GM12878 (cell line): ENCODE measurements around the gene ALPK1. TPM values are rescaled to one million over a fixed set of nuclear protein-coding genes. Genes with fewer than 3 reads are reported as not detected.

ENCODE experiments used
- ATAC-seq: fragments of 200-7000 bp; cut with Tn5 transposase; 3 replicates; pipeline ENCODE4 v1.9.1; 2020; ENCODE audit warnings: mild to moderate bottlenecking, moderate library complexity
- BruUV-seq: library from RNA; stranded (reverse); fragments of 400-500 nt; replicated peaks from 2 replicates; lab custom pipeline; 2021; lab: Mats Ljungman, UMichigan
- CTCF ChIA-PET: fragments of 300-600 bp; sonication (Branson Sonifier 250); formaldehyde crosslinking; extraction: SDS; loops from one replicate; lab custom pipeline; 2021; ENCODE audit warnings: inconsistent platforms; lab: Yijun Ruan, JAX
- POLR2A ChIA-PET: fragments of 350-600 bp; formaldehyde crosslinking; extraction: SDS; loops from one replicate; lab custom pipeline; 2021; ENCODE audit warnings: inconsistent platforms; lab: Charles Lee
- RAD21 ChIA-PET: fragments of 300-600 bp; sonication (Branson Sonifier 250); formaldehyde crosslinking; loops from one replicate; lab custom pipeline; 2023; ENCODE audit warnings: antibody characterized with exemption; ENCODE audit not compliant: unreplicated experiment; lab: Charles Lee
- SMC1A ChIA-PET: fragments of 300-600 bp; sonication (Branson Sonifier 250); formaldehyde crosslinking; loops from one replicate; lab custom pipeline; 2023; ENCODE audit not compliant: unreplicated experiment, uncharacterized antibody; lab: Charles Lee
- DNase-seq: peaks from one replicate; pipeline ENCODE4 v3.0.0-alpha.2; 2011; ENCODE audit warnings: low read depth, low spot score
- FAIRE-seq: peaks from 3 replicates; lab custom pipeline; 2011; peaks lifted over from hg19 to GRCh38; lab: Jason Lieb, UNC
- H2AFZ ChIP-seq: 2 replicates; pipeline ENCODE4 v1.6.0; 2011; ENCODE audit warnings: low read depth, low read length, control low read depth; ENCODE audit not compliant: control insufficient read depth
- H3K27ac ChIP-seq: 2 replicates; pipeline ENCODE4 v1.5.1; 2011; ENCODE audit warnings: control low read depth; ENCODE audit not compliant: control insufficient read depth, insufficient read depth
- H3K27me3 ChIP-seq, 2 experiments: replicated peaks in 1 of 2; 2 replicates each; pipeline versions ENCODE4 v1.6.0 to v1.6.1; 2011; ENCODE audit warnings: low read length in 1 of 2; ENCODE audit not compliant: control insufficient read depth in 2 of 2, insufficient read depth in 2 of 2
- H3K36me3 ChIP-seq, 2 experiments: 2 replicates each; pipeline ENCODE4 v1.5.1; 2011; ENCODE audit warnings: low read length in 1 of 2; ENCODE audit not compliant: control insufficient read depth in 2 of 2, insufficient read depth in 2 of 2
- H3K4me1 ChIP-seq: 2 replicates; pipeline ENCODE4 v1.6.1; 2011; ENCODE audit warnings: mild to moderate bottlenecking, low read length, moderate library complexity, mixed read lengths; ENCODE audit not compliant: control insufficient read depth, insufficient read depth
- H3K4me2 ChIP-seq: 2 replicates; pipeline ENCODE4 v1.6.0; 2011; ENCODE audit warnings: control low read depth; ENCODE audit not compliant: control insufficient read depth, insufficient read depth
- H3K4me3 ChIP-seq: fragments of 200-600 bp; sonication (generic); 2 replicates; pipeline ENCODE4 v1.5.1; 2016
- H3K79me2 ChIP-seq: 2 replicates; pipeline ENCODE4 v1.6.0; 2011; ENCODE audit warnings: low read length; ENCODE audit not compliant: control insufficient read depth, insufficient read depth
- H3K9ac ChIP-seq: 2 replicates; pipeline ENCODE4 v1.8.0; 2011; ENCODE audit warnings: low read length, control low read depth, mixed read lengths; ENCODE audit not compliant: control insufficient read depth, insufficient read depth
- H3K9me3 ChIP-seq: replicated peaks from 3 replicates; pipeline ENCODE4 v1.5.1; 2011; ENCODE audit warnings: mild to moderate bottlenecking, low read length; ENCODE audit not compliant: control insufficient read depth, insufficient read depth
- H4K20me1 ChIP-seq: 2 replicates; pipeline ENCODE4 v1.6.0; 2011; ENCODE audit not compliant: control insufficient read depth, insufficient read depth
- CREB1 ChIP-seq: IDR thresholded peaks from 2 replicates; pipeline ENCODE4 v1.6.1; 2012; ENCODE audit warnings: low read depth, mild to moderate bottlenecking, inconsistent platforms
- EED ChIP-seq: sonication (generic); IDR thresholded peaks from 2 replicates; pipeline ENCODE4 v1.6.1; 2016; ENCODE audit warnings: antibody characterized with exemption, low read depth
- IKZF2 ChIP-seq, 2 experiments: fragments of 450-650 bp; IDR thresholded peaks; 2 replicates each; pipeline ENCODE4 v1.6.1; 2017; ENCODE audit warnings: mild to moderate bottlenecking in 2 of 2, moderate library complexity in 2 of 2
- MEF2B ChIP-seq: fragments of 450-650 bp; IDR thresholded peaks from 2 replicates; pipeline ENCODE4 v1.6.1; 2018; ENCODE audit warnings: mild to moderate bottlenecking, moderate library complexity; ENCODE audit not compliant: partially characterized antibody, poor library complexity, severe bottlenecking
- WGBS: methylation state at CpG from one replicate; pipeline ENCODE4 v1.1.6; 2016; ENCODE audit warnings: low lambda C conversion rate; ENCODE audit not compliant: insufficient replicate concordance, insufficient coverage; ENCODE audit errors: missing lambda C conversion rate; 5-methylcytosine and 5-hydroxymethylcytosine counted together
- in situ Hi-C: fragments of 300-500 bp; cut with MboI; formaldehyde crosslinking; loops from 9 replicates; pipeline ENCODE4 v1.14.3; 2018; ENCODE audit warnings: mixed read lengths
- intact Hi-C: fragments of 100-400 bp; cut with micrococcal nuclease; formaldehyde crosslinking; loops from one replicate; pipeline ENCODE4 v1.14.2; 2022; ENCODE audit not compliant: unreplicated experiment
- polyA plus RNA-seq, 11 experiments: library from polyadenylated mRNA; depleted of rRNA in 4 of 11; unstranded in 6 of 11; stranded (reverse) in 5 of 11; fragments of >200 nt; fragmentation: Nextera tagmentation in 4 of 11; fragmentation: Illumina TruSeq in 1 of 11; extraction: Ambion mirVana in 4 of 11; extraction: Trizol in 1 of 11; gene quantifications; 1 replicate in 1 of 11; 2 replicates in 10 of 11; pipeline versions ENCODE4 v1.2.1 to v1.2.3, GENCODE V29; 2011 to 2016; ENCODE audit warnings: inconsistent platforms in 2 of 11, missing spikeins in 2 of 11, low read depth in 1 of 11
- total RNA-seq, 4 experiments: library from RNA; depleted of rRNA in 3 of 4; stranded (reverse); fragments of >200 nt in 3 of 4; fragmentation: Illumina TruSeq in 1 of 4; extraction: Trizol in 1 of 4; gene quantifications; 2 replicates each; pipeline versions ENCODE4 v1.2.1 to v1.2.3, GENCODE V29; 2013 to 2021

Gene ALPK1
- total and polyA plus RNA-seq, 10 of the 15 experiments (the other 5 are each of a cell fraction or from before 2014, with no cell fraction given): 8.5 to 32.3 (median 22.6) TPM

GRCh38 chr4:112361181-112361791 is 64.1 kb downstream of the ALPK1 start:
- SMC1A ChIA-PET: interaction anchor here (1.2 to 1.6 kb wide), 3 partner anchors 13 to 156 kb away, joined by 3 read pairs; no protein-coding TSS in a partner anchor
- 24% methylated on average over 6 of the region's 6 CpGs for WGBS
- peaks cover 14% of the 10 kb centered on the region; the same call in 1 of the 3 replicates for H3K9me3 ChIP-seq
- H2AFZ ChIP-seq: no peak overlapping the region
- TF ChIP-seq MEF2B: peak; percentile 78
- no peak for TF ChIP-seq IKZF2 (IDR thresholded peaks at IDR 0.05)
- no peaks in the 10 kb centered on the region for H3K27me3 ChIP-seq
- no peak for FAIRE-seq
- H3K79me2 ChIP-seq: no peaks in the 10 kb centered on the region
- H4K20me1 ChIP-seq: no peaks in the 10 kb centered on the region
- in situ Hi-C loops (no loop called here), intact Hi-C loops (no loop called here)
- POLR2A ChIA-PET: no interaction called here
- CTCF ChIA-PET: interaction anchor here (0.6 to 0.7 kb wide), 3 partner anchors 159 to 162 kb away, joined by 4 to 7 read pairs (median 4); no protein-coding TSS in a partner anchor
- H3K27ac ChIP-seq: no peak overlapping the region
- no peak overlapping the region for H3K4me2 ChIP-seq
- H3K4me3 ChIP-seq: no peak overlapping the region
- no peak overlapping the region for H3K9ac ChIP-seq
- ATAC-seq: peak; percentile 95
- no peaks in the 10 kb centered on the region for H3K4me1 ChIP-seq
- DNase-seq: peak; percentile 82
- H3K36me3 ChIP-seq: no peaks in the 10 kb centered on the region; a peak in 2 of 4 replicates
- BruUV-seq: no TSS peak
- RAD21 ChIA-PET: no interaction called here

- TF ChIP-seq CREB1: no peak
- no peak for TF ChIP-seq EED
- no peaks in the 10 kb centered on the region for H3K79me2 ChIP-seq
- H3K4me1 ChIP-seq: no peaks in the 10 kb centered on the region
- H3K9ac ChIP-seq: no peak overlapping the region
- H3K36me3 ChIP-seq: no peaks in the 10 kb centered on the region
- no peak overlapping the region for H3K4me3 ChIP-seq
- BruUV-seq: no TSS peak
- H4K20me1 ChIP-seq: no peaks in the 10 kb centered on the region
- no peak overlapping the region for H2AFZ ChIP-seq
- SMC1A ChIA-PET: interaction anchor here (0.8 to 1.6 kb wide), 5 partner anchors 9 to 340 kb away, joined by 3 to 4 read pairs (median 3); no protein-coding TSS in a partner anchor
- no peaks in the 10 kb centered on the region for H3K27me3 ChIP-seq
- no peak overlapping the region for H3K27ac ChIP-seq
- CTCF ChIA-PET: interaction anchor here (0.7 kb wide), 1 partner anchor 1951 kb away, joined by 3 read pairs; no protein-coding TSS in a partner anchor
- POLR2A ChIA-PET: interaction anchor here (0.5 kb wide), 2 partner anchors 77 to 146 kb away, joined by 3 to 9 read pairs; partner anchors contain the start of gene NEUROG2
- H3K9me3 ChIP-seq: no peaks in the 10 kb centered on the region; the same call in 2 of the 3 replicates
- 94% methylated on average over 1 of the region's 1 CpG for WGBS
- intact Hi-C loops: no loop called here
- FAIRE-seq: no peak
- no peak for DNase-seq
- RAD21 ChIA-PET: no interaction called here
- H3K4me2 ChIP-seq: no peak overlapping the region
- in situ Hi-C loops: no loop called here
- no peak for ATAC-seq
Measured at GRCh38 chr4:112370466-112370865, 73.3 kb downstream of the ALPK1 start.
